SHP77 (cell line): ENCODE measurements around the gene ATP6V1G2.
"Not testable (repeated sequence)": the region's sequence is repeated elsewhere in the genome, so short reads cannot be mapped to it uniquely, and the experiment has no call there.

Experiments used
- DNase-seq, 2 experiments: peaks; one replicate each; lab custom pipeline; 2025; lab: John Stamatoyannopoulos, UW

The ATP6V1G2 gene

GRCh38 chr6:31546339-31546957 is at the start of gene ATP6V1G2:
TSS of gene ATP6V1G2 (minus strand) at chr6:31546608. CDS start at chr6:31546559, 49 bp downstream.
- DNase-seq: peak; percentile 94 to 95

- DNase-seq: no peak
Measured at GRCh38 chr6:31592396-31592771, 46.0 kb upstream of the ATP6V1G2 start.

GRCh38 chr6:31590691-31591090 is 44.3 kb upstream of the ATP6V1G2 start:
- not testable (repeated sequence) for DNase-seq

- no peak for DNase-seq
Measured at GRCh38 chr6:31588871-31589650, 42.7 kb upstream of the ATP6V1G2 start.

- DNase-seq: no peak
Measured at GRCh38 chr6:31587791-31588777, 41.7 kb upstream of the ATP6V1G2 start.

GRCh38 chr6:31586599-31587281 is 40.3 kb upstream of the ATP6V1G2 start:
- no peak for DNase-seq

GRCh38 chr6:31586008-31586407 is 39.6 kb upstream of the ATP6V1G2 start, which contains the start of gene LST1:
TSS of gene LST1 (plus strand) at chr6:31586277. CDS start at chr6:31587300, 1,023 bp downstream.
- no peak for DNase-seq

- no peak for DNase-seq
Measured at GRCh38 chr6:31585491-31585890, 39.1 kb upstream of the ATP6V1G2 start.

- no peak for DNase-seq
Measured at GRCh38 chr6:31582230-31582643, 35.8 kb upstream of the ATP6V1G2 start, which contains the start of gene LTB. TSS of gene LTB (minus strand) at chr6:31582424. CDS start at chr6:31582417, 7 bp downstream.

GRCh38 chr6:31581434-31582229 is 35.2 kb upstream of the ATP6V1G2 start:
- no peak for DNase-seq

- DNase-seq: peak; percentile 30 to 72
Measured at GRCh38 chr6:31580807-31581433, 34.5 kb upstream of the ATP6V1G2 start.

- DNase-seq: no peak
Measured at GRCh38 chr6:31580438-31580740, 34.0 kb upstream of the ATP6V1G2 start.

GRCh38 chr6:31579546-31580437 is 33.4 kb upstream of the ATP6V1G2 start:
- DNase-seq: no peak

GRCh38 chr6:31579119-31579505 is 32.7 kb upstream of the ATP6V1G2 start:
- no peak for DNase-seq

GRCh38 chr6:31578184-31579118 is 32.0 kb upstream of the ATP6V1G2 start:
- DNase-seq: no peak

- DNase-seq: no peak
Measured at GRCh38 chr6:31577579-31577966, 31.2 kb upstream of the ATP6V1G2 start.

GRCh38 chr6:31576897-31577578 is 30.6 kb upstream of the ATP6V1G2 start:
- DNase-seq: no peak
